ENCODE results near the gene TSPAN14.

TSPAN14 gene

GRCh38 chr10:80421707-80422536 is 32.2 kb upstream of the TSPAN14 start:
- no peak for DNase-seq

GRCh38 chr10:80425901-80426300 is 28.2 kb upstream of the TSPAN14 start:
- DNase-seq: no peak

GRCh38 chr10:80427541-80427940 is 26.6 kb upstream of the TSPAN14 start:
- DNase-seq: no peak

- no peak for DNase-seq
Observed at GRCh38 chr10:80429521-80429973, 24.6 kb upstream of the TSPAN14 start.

GRCh38 chr10:80433134-80433533 is 21.0 kb upstream of the TSPAN14 start:
- no peak for DNase-seq

- no peak for DNase-seq
Observed at GRCh38 chr10:80436446-80437098, 17.5 kb upstream of the TSPAN14 start.

GRCh38 chr10:80437227-80437626 is 16.9 kb upstream of the TSPAN14 start:
- no peak for DNase-seq

GRCh38 chr10:80441831-80442230 is 12.3 kb upstream of the TSPAN14 start:
- DNase-seq: no peak

GRCh38 chr10:80442879-80443278 is 11.2 kb upstream of the TSPAN14 start:
- no peak for DNase-seq

- DNase-seq: no peak
Observed at GRCh38 chr10:80443531-80443974, 10.6 kb upstream of the TSPAN14 start.

- no peak for DNase-seq
Observed at GRCh38 chr10:80444124-80444523, 10.0 kb upstream of the TSPAN14 start.

- DNase-seq: peak in 1 of 4 experiments; percentile 24
Observed at GRCh38 chr10:80444646-80445319, 9.3 kb upstream of the TSPAN14 start.

- DNase-seq: no peak
Observed at GRCh38 chr10:80447436-80448190, 6.5 kb upstream of the TSPAN14 start.

- no peak for DNase-seq
Observed at GRCh38 chr10:80448209-80448942, 5.7 kb upstream of the TSPAN14 start.

GRCh38 chr10:80449520-80449919 is 4.6 kb upstream of the TSPAN14 start:
- DNase-seq: no peak

- DNase-seq: no peak
Observed at GRCh38 chr10:80451132-80451531, 3.0 kb upstream of the TSPAN14 start.

- DNase-seq: no peak
Observed at GRCh38 chr10:80452069-80452468, 2.0 kb upstream of the TSPAN14 start.

- no peak for DNase-seq
Observed at GRCh38 chr10:80452640-80453039, 1.5 kb upstream of the TSPAN14 start.

- DNase-seq: no peak
Observed at GRCh38 chr10:80453056-80453841, 861 bp upstream of the TSPAN14 start.

- no peak for DNase-seq
Observed at GRCh38 chr10:80454513-80455460, 677 bp downstream of the TSPAN14 start.
